GM19193 (cell line): Measurements from ENCODE around the gene SEPTIN5.

Experiments
- POLR2A ChIP-seq: IDR thresholded peaks from 4 replicates; pipeline ENCODE4 v1.6.1; 2011; ENCODE audit not compliant: insufficient read depth, insufficient read length; ENCODE audit errors: extremely low read depth

Gene SEPTIN5

GRCh38 chr22:19720999-19721329, 6.7 kb downstream of the SEPTIN5 start:
- no peak for TF ChIP-seq POLR2A

DNA sequence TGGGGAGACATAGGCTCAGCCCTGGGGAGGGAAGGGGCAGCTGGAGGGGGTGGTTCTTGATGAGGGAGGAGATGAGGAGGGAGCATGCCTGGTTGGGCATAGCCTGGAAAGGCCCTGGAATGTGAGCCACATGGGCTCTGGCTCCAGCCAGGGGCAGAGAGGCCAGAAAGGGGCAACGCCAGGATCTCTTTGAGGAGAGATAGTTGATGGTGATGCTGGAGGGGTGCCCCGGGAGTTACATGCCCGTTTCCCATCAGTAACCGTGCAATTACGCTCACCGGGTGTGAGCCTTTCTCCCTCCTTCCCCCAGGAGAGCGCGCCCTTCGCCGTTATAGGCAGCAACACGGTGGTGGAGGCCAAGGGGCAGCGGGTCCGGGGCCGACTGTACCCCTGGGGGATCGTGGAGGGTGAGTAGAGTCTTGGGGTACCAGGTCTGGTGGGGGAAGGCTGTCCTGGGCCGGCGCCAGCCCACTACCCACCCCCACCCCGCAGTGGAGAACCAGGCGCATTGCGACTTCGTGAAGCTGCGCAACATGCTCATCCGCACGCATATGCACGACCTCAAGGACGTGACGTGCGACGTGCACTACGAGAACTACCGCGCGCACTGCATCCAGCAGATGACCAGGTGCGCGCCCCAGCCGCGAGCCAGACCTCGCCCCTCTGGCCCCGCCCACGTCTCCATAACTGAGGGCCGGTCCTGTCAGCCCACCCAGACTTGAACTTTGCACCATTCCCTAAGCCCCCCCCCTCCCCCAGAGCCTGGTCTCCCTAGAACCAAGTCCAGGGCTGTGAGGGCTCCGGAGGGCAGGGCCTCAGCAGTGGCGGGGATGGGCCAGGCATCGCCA, 7.3 kb downstream of the SEPTIN5 start:
- no peak for TF ChIP-seq POLR2A

DNA sequence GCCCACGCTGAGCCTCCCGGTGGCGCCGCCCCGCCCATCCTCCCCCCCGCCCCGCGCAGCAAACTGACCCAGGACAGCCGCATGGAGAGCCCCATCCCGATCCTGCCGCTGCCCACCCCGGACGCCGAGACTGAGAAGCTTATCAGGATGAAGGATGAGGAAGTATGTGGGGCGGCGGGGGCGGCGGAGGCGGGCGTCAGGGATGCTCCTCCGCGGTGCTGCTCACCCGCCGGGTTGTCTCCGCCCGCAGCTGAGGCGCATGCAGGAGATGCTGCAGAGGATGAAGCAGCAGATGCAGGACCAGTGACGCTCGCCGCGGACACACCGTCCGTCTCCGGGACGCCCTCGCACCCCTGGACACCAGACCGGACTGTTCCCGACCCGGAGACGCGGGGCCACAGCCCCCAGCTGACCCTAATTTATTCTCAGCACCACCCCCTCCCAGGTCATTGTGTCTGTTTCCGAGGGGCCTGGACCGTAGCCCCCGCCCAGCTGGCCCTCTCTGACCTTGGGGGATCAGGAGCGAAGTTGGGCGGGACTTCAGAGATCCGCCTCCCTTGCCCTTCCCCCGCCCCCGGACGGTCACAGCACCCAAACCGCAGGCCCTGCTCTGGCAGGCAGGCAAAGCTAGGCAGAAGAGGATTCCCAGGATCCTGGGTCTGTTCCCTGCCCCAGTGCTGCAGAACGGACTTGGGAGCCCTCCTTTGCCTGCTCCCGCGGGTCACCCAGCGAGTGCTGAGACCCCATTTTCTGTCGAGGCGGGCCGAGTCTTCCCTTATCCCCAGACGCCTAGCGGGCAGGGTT, 8.1 kb downstream of the SEPTIN5 start:
- TF ChIP-seq POLR2A: no peak

GRCh38 chr22:19722982-19723231, 8.6 kb downstream of the SEPTIN5 start:
- no peak for TF ChIP-seq POLR2A

DNA sequence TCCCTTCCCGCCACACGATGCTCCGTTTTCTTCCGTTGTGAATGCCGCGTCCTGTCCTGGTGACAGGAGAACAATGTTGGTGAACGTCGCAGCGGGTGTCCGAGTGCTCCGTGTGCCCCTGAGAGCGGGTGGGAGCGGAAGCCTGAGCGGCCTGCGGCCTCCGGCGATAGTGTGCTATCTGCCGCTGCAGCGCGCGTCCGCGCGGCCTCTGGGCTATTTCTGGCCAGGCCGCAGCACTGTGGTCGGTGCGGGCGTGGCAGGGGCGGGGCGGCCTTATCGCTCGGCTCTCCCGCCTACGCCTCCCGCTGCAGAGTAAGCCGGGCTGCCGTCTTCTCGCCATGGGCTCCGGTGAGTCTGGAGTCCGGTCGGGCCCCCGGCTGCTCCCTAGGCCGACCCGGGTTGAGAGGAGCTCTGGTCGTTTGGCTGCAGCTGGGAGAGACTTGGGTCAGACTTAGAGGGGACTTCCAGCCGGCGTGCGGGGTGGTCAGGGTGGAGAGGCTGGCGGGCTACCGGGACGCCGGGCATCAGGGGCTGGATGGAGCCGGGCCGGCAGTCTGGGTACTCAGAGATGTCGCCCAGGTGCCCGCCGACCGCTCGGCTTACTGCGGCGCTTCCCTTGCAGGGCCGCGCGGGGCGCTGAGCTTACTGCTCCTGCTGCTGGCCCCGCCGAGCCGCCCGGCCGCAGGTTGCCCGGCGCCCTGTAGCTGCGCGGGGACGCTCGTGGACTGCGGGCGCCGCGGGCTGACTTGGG, 9.1 kb downstream of the SEPTIN5 start, which contains the start of gene GP1BB:
Gene GP1BB, plus strand, starts transcription at position 308 of the 751 bp plus-strand sequence. Its CDS starts 31 bp downstream, at position 339.
- TF ChIP-seq POLR2A: no peak

DNA sequence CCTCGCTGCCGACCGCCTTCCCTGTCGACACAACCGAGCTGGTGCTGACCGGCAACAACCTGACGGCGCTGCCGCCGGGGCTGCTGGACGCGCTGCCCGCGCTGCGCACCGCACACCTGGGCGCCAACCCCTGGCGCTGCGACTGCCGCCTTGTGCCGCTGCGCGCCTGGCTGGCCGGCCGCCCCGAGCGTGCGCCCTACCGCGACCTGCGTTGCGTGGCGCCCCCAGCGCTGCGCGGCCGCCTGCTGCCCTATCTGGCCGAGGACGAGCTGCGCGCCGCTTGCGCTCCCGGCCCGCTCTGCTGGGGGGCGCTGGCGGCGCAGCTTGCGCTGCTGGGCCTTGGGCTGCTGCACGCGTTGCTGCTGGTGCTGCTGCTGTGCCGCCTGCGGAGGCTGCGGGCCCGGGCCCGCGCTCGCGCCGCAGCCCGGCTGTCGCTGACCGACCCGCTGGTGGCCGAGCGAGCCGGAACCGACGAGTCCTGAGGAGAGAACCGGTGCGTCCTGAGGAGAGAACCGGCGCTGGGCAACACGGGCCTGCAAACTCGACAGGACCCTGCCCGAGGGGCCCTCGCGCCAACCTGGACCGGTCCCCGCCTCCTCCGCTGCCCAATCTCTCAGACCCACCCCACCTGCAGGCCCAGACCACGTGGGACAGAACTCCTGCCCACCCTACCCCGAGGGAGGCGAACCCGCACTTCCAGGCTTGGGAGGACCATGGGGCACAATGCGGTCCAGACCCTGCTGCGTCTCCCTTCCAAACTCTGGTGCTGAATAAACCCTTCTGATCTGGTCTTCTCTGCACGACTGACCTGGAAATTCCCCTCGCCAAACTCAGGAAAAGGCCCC, 9.9 kb downstream of the SEPTIN5 start:
- TF ChIP-seq POLR2A: no peak

GRCh38 chr22:19724927-19725661, 10.8 kb downstream of the SEPTIN5 start:
- no peak for TF ChIP-seq POLR2A

DNA sequence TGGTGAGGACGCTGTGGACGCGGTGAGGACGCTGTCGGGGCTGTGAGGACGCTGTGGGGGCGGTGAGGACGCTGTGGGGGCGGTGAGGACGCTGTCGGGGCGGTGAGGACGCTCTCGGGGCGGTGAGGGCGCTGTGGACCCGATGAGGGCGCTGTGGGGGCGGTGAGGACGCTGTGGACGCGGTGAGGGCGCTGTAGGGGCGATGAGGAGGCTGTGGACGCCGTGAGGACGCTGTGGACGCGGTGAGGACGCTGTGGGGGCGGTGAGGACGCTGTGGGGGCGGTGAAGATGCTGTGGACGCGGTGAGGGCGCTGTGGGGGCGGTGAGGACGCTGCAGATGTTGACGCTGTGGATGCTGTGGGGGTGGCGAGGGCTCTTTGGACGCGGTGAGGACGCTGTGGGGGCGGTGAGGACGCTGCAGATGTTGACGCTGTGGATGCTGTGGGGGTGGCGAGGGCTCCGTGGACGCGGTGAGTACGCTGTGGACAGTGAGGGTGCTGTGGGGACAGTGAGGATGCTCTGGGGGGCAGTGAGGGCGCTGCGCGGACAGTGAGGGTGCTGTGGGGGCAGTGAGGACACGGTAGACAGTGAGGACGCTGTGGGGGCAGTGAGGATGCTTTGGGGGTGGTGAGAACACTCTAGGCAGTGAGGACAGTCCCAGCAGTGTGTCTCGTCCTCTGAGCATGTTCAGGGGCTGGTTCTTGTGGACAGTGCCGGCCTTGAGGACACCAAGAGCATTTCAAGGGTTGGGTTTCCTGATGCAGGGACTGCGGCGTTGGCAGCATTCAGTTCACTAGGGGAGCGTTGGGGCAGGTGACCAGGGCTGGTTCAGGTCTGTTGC, 13.2 kb downstream of the SEPTIN5 start:
- TF ChIP-seq POLR2A: no peak

DNA sequence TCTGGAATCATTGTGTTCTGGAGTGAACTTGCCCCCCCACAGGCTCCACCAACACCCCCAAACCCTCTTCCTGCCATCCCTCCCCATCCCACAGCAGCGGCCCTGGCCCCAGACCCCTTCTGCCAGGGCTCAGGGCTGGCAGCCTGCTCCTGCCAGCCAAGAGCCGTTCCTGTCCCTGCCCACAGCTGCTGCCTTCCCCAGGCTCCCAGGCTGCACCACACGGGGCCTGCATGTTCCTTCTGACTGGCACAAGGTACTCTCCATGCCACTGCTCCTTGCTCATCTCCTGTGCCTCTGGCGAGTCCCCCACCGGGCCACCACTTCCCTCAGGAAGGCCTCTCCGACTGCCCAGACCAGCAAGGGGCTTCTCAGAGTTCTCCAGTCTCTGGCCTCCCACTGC, 14.0 kb downstream of the SEPTIN5 start:
- no peak for TF ChIP-seq POLR2A

DNA sequence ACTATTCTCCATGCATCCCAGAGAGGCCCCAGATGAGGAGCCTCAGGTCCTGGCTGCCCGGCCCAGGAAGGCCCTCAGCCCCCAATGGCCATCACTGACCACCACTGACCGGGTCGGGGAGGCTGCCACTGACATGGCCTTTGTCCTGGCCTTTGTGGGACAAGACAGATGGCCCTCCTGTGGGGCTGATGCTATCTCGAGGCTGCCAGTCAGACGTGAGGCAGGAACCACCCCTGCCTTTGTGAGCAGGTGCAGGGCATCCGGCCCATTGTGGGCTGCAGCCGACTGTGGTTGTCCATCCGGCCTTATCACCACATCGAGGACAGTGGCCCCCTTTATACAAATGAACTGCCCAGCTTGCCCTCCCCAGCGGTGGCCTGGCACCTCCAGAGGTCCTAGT, 14.5 kb downstream of the SEPTIN5 start:
- TF ChIP-seq POLR2A: no peak

DNA sequence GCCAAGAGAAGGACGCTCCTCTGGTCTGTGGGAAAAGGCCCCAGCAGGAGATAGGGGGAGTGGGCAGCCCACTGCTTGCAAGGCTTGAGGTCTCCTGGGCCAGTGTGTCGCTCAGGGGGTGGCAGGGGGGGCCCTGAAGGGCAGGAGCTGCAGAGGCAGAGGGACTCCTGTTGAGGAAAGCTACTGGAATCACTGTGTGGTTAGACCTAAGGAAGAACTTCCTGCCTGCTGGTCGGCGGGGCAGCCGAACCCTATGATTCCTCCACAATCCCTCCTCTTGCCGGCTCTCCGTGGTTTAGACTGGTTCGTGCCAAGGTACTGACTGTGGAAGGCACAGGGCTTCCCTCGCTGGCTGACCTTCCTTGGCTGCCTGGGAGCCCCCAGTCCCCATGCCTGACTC, 15.2 kb downstream of the SEPTIN5 start:
- TF ChIP-seq POLR2A: no peak

- no peak for TF ChIP-seq POLR2A
Measured at GRCh38 chr22:19730198-19730597, 15.9 kb downstream of the SEPTIN5 start.

GRCh38 chr22:19730655-19731360, 16.5 kb downstream of the SEPTIN5 start:
- TF ChIP-seq POLR2A: no peak
